Measurements from ENCODE around the gene PLEKHD1. TPM values are rescaled to one million over a fixed set of nuclear protein-coding genes. Genes with fewer than 3 reads are reported as not detected.

PLEKHD1 gene
- 0.85 to 1.0 TPM (median 0.87 TPM) in 3 replicates for total RNA-seq (2021)
- percentile 25 among the genes with signal in this experiment for Bru-seq, nascent RNA
- long read RNA-seq, experiment 1, full-length matches to known transcripts: 3 of 5 reads
- long read RNA-seq, experiment 1, partial matches to known transcripts: 0 of 5 reads
- long read RNA-seq, experiment 1, other reads (novel, unspliced or antisense): 2 of 5 reads
- long read RNA-seq, experiment 2, full-length matches to known transcripts: 2 of 2 reads
- long read RNA-seq, experiment 2, partial matches to known transcripts: 0 of 2 reads
- long read RNA-seq, experiment 2, other reads (novel, unspliced or antisense): 0 of 2 reads
- long read RNA-seq, experiment 3: 0 reads

DNA sequence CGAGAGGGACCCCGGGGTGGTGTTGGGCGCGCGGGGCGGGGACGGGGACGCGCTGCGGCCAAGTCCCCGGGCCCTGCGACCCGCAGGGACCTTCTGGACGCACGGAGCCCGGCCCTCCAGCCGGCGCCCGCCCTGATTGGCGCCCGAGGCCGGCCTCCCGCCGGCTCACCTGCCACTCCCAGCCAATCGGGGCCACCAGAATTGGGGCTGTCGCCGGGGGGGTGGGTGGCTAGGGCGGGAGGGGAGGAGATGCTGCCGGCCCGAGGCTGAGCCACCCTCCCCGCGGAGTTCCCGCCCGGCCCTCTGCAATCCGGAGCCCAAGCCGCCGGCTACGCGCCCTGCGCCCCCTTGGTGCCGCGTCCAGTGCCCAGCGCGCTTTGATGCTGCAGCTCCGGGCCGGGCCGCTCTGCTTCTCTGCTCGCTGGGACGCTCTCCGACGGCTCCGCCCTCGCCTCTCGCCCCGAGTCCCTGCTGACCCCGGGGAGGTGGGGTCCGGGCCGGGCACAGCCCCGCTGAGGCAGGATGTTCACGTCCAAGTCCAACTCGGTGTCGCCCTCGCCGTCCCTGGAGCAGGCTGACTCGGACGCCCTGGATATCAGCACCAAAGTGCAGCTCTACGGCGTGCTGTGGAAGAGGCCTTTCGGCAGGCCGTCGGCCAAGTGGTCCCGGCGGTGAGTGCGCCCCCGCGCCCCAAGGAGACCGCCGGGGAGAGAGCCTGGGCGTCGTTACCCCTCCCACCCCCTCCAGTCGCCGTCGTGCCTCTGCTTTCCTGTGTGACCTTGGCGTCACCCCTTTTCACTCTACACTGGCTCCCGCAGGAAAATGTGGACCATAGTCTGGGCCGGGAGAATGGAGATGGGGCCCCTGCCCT is at the start of gene PLEKHD1:
PLEKHD1 (plus strand) TSS at position 285 of the 871 bp plus-strand sequence; CDS start at position 523, 238 bp downstream.
- 0 out of 2 replicates have a peak, but pooled peaks have one; percentile 53 for TF ChIP-seq TCF7 (CRISPR knock-in tag; IDR thresholded peaks at IDR 0.05; ENCODE audit: low read depth)
- TF ChIP-seq KAT7 (CRISPR knock-in tag; IDR thresholded peaks at IDR 0.05; ENCODE audit: borderline replicate concordance): no peak
- 0 out of 2 replicates have a peak, but pooled peaks have one; percentile 19 for TF ChIP-seq CREB1 (CRISPR knock-in tag; IDR thresholded peaks at IDR 0.05)
- TF ChIP-seq ZNF423 (CRISPR knock-in tag; IDR thresholded peaks at IDR 0.05): no peak
- no peak for TF ChIP-seq CBFB (CRISPR knock-in tag; IDR thresholded peaks at IDR 0.05; ENCODE audit: low read depth)
- no peak for TF ChIP-seq ZNF317 (CRISPR knock-in tag; IDR thresholded peaks at IDR 0.05; ENCODE audit: borderline replicate concordance, low read depth)
- TF ChIP-seq, protein P1, sequence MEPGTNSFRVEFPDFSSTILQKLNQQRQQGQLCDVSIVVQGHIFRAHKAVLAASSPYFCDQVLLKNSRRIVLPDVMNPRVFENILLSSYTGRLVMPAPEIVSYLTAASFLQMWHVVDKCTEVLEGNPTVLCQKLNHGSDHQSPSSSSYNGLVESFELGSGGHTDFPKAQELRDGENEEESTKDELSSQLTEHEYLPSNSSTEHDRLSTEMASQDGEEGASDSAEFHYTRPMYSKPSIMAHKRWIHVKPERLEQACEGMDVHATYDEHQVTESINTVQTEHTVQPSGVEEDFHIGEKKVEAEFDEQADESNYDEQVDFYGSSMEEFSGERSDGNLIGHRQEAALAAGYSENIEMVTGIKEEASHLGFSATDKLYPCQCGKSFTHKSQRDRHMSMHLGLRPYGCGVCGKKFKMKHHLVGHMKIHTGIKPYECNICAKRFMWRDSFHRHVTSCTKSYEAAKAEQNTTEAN (CRISPR knock-in tag; IDR thresholded peaks at IDR 0.05): peak; percentile 15; the same call in 1 of the 2 replicates
- TF ChIP-seq, protein P2, sequence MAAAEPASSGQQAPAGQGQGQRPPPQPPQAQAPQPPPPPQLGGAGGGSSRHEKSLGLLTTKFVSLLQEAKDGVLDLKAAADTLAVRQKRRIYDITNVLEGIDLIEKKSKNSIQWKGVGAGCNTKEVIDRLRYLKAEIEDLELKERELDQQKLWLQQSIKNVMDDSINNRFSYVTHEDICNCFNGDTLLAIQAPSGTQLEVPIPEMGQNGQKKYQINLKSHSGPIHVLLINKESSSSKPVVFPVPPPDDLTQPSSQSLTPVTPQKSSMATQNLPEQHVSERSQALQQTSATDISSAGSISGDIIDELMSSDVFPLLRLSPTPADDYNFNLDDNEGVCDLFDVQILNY (CRISPR knock-in tag; IDR thresholded peaks at IDR 0.05): peak; percentile 60; the same call in 1 of the 2 replicates
- no peak for TF ChIP-seq ZNF396 (CRISPR knock-in tag; IDR thresholded peaks at IDR 0.05; ENCODE audit: borderline replicate concordance)
- TF ChIP-seq, protein P3, sequence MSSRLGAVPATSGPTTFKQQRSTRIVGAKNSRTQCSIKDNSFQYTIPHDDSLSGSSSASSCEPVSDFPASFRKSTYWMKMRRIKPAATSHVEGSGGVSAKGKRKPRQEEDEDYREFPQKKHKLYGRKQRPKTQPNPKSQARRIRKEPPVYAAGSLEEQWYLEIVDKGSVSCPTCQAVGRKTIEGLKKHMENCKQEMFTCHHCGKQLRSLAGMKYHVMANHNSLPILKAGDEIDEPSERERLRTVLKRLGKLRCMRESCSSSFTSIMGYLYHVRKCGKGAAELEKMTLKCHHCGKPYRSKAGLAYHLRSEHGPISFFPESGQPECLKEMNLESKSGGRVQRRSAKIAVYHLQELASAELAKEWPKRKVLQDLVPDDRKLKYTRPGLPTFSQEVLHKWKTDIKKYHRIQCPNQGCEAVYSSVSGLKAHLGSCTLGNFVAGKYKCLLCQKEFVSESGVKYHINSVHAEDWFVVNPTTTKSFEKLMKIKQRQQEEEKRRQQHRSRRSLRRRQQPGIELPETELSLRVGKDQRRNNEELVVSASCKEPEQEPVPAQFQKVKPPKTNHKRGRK (CRISPR knock-in tag; IDR thresholded peaks at IDR 0.05; ENCODE audit: borderline replicate concordance): no peak
- TF ChIP-seq SP1 (CRISPR knock-in tag; conservative IDR thresholded peaks at IDR 0.05): peak; percentile 62; the same call in 1 of the 2 replicates
- 0 out of 2 replicates have a peak, but pooled peaks have one; percentile 45 for TF ChIP-seq ZNF138 (CRISPR knock-in tag; conservative IDR thresholded peaks at IDR 0.05)
- TF ChIP-seq, protein P4, sequence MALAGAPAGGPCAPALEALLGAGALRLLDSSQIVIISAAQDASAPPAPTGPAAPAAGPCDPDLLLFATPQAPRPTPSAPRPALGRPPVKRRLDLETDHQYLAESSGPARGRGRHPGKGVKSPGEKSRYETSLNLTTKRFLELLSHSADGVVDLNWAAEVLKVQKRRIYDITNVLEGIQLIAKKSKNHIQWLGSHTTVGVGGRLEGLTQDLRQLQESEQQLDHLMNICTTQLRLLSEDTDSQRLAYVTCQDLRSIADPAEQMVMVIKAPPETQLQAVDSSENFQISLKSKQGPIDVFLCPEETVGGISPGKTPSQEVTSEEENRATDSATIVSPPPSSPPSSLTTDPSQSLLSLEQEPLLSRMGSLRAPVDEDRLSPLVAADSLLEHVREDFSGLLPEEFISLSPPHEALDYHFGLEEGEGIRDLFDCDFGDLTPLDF (CRISPR knock-in tag; IDR thresholded peaks at IDR 0.05): 0 out of 2 replicates have a peak, but pooled peaks have one; percentile 67
- peak; percentile 73 for TF ChIP-seq NFYB (CRISPR knock-in tag; conservative IDR thresholded peaks at IDR 0.05; ENCODE audit: low read depth)
- TF ChIP-seq, protein P5, sequence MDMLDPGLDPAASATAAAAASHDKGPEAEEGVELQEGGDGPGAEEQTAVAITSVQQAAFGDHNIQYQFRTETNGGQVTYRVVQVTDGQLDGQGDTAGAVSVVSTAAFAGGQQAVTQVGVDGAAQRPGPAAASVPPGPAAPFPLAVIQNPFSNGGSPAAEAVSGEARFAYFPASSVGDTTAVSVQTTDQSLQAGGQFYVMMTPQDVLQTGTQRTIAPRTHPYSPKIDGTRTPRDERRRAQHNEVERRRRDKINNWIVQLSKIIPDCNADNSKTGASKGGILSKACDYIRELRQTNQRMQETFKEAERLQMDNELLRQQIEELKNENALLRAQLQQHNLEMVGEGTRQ (CRISPR knock-in tag; IDR thresholded peaks at IDR 0.05): peak; percentile 15; the same call in 1 of the 2 replicates
- TF ChIP-seq, protein P6, sequence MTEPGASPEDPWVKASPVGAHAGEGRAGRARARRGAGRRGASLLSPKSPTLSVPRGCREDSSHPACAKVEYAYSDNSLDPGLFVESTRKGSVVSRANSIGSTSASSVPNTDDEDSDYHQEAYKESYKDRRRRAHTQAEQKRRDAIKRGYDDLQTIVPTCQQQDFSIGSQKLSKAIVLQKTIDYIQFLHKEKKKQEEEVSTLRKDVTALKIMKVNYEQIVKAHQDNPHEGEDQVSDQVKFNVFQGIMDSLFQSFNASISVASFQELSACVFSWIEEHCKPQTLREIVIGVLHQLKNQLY (CRISPR knock-in tag; IDR thresholded peaks at IDR 0.05): no peak
- no peak for TF ChIP-seq SMAD3 (CRISPR knock-in tag; IDR thresholded peaks at IDR 0.05; ENCODE audit: borderline replicate concordance)
- TF ChIP-seq, protein P7, sequence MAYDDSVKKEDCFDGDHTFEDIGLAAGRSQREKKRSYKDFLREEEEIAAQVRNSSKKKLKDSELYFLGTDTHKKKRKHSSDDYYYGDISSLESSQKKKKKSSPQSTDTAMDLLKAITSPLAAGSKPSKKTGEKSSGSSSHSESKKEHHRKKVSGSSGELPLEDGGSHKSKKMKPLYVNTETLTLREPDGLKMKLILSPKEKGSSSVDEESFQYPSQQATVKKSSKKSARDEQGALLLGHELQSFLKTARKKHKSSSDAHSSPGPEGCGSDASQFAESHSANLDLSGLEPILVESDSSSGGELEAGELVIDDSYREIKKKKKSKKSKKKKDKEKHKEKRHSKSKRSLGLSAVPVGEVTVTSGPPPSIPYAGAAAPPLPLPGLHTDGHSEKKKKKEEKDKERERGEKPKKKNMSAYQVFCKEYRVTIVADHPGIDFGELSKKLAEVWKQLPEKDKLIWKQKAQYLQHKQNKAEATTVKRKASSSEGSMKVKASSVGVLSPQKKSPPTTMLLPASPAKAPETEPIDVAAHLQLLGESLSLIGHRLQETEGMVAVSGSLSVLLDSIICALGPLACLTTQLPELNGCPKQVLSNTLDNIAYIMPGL (CRISPR knock-in tag; IDR thresholded peaks at IDR 0.05): 0 out of 2 replicates have a peak, but pooled peaks have one; percentile 9
- TF ChIP-seq NFATC4 (CRISPR knock-in tag; IDR thresholded peaks at IDR 0.05): no peak
- TF ChIP-seq, protein P8, sequence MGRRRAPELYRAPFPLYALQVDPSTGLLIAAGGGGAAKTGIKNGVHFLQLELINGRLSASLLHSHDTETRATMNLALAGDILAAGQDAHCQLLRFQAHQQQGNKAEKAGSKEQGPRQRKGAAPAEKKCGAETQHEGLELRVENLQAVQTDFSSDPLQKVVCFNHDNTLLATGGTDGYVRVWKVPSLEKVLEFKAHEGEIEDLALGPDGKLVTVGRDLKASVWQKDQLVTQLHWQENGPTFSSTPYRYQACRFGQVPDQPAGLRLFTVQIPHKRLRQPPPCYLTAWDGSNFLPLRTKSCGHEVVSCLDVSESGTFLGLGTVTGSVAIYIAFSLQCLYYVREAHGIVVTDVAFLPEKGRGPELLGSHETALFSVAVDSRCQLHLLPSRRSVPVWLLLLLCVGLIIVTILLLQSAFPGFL (CRISPR knock-in tag; IDR thresholded peaks at IDR 0.05; ENCODE audit: borderline replicate concordance): no peak
- peak; percentile 5; the same call in 1 of the 2 replicates for TF ChIP-seq FOXK1 (CRISPR knock-in tag; IDR thresholded peaks at IDR 0.05)
- H3K27me3 Mint-ChIP-seq (ENCODE audit: low read depth): peaks cover 56% of the 10 kb centered on the region
- ChIA-PET POLR2A (interaction anchor here (0.6 kb wide), 2 partner anchors 288 to 692 kb away, joined by 3 to 4 read pairs; no protein-coding TSS in a partner anchor), CTCF (interaction anchor here (1.0 to 2.1 kb wide), 12 partner anchors 8 to 223 kb away, joined by 4 to 27 read pairs (median 6); partner anchors contain the start of gene CCDC177)
- H3K4me3 Mint-ChIP-seq: peak within 1 kb of the TSS; percentile 74
- no peaks in the 10 kb centered on the region for H3K9me3 Mint-ChIP-seq
- H3K27ac Mint-ChIP-seq: no peak within 1 kb of the TSS
- H3K4me1 Mint-ChIP-seq: peaks cover 17% of the 10 kb centered on the region
- H3K36me3 Mint-ChIP-seq: no peaks in the 10 kb centered on the region
- peak; percentile 77 for ATAC-seq
- peak; percentile 79 for DNase-seq (ENCODE audit: low spot score)
